NCI-H2171 (cell line): Measurements from ENCODE around the gene NHLRC4.
"Not testable (repeated sequence)": the region's sequence is repeated elsewhere in the genome, so short reads cannot be mapped to it uniquely, and the experiment has no call there.

Experiments
- DNase-seq: peaks from one replicate; lab custom pipeline; 2025; lab: John Stamatoyannopoulos, UW

The NHLRC4 gene

GRCh38 chr16:597655-598054, 30.9 kb downstream of the NHLRC4 start:
- not testable (repeated sequence) for DNase-seq

GRCh38 chr16:598823-599739, 32.3 kb downstream of the NHLRC4 start:
- no peak for DNase-seq

GRCh38 chr16:600781-601180, 34.0 kb downstream of the NHLRC4 start:
- DNase-seq = no peak

- DNase-seq = no peak
Measured at GRCh38 chr16:603933-604332, 37.1 kb downstream of the NHLRC4 start.

GRCh38 chr16:606656-607307, 40.0 kb downstream of the NHLRC4 start:
- DNase-seq = no peak

GRCh38 chr16:608019-608418, 41.2 kb downstream of the NHLRC4 start:
- DNase-seq = no peak

GRCh38 chr16:609316-609715, 42.5 kb downstream of the NHLRC4 start:
- no peak for DNase-seq

- DNase-seq = no peak
Measured at GRCh38 chr16:609984-610383, 43.2 kb downstream of the NHLRC4 start.

GRCh38 chr16:610513-611381, 43.9 kb downstream of the NHLRC4 start:
- no peak for DNase-seq

GRCh38 chr16:615122-615521, 48.3 kb downstream of the NHLRC4 start:
- DNase-seq = no peak

- DNase-seq = no peak
Measured at GRCh38 chr16:616733-617586, 50.2 kb downstream of the NHLRC4 start.

GRCh38 chr16:617855-618254, 51.0 kb downstream of the NHLRC4 start:
- no peak for DNase-seq
